Measurements from ENCODE around the gene MCM8. TPM values are rescaled to one million over a fixed set of nuclear protein-coding genes. Genes with fewer than 3 reads are reported as not detected.

The MCM8 gene
- total RNA-seq, 1 donor from 2014 or later: 2.5 TPM

DNA sequence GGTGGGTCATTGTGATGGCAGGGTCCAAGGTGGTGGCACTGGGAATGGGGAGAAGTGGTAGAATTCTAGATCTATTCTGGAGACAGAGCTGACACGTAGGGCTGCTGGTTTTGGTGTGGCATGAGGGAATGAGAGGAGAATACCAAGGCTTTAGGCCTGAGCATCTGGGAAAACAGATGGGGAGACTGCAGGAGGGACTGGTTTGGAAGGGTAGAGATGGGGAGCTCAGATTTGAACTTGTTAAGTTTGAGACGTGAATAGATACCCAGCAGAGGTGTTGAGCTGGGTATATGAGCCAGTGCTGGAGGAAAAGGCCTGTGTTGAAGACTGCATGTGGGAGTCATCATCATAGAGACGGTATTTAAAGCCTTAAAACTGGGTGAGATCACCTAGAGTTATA is 17.7 kb upstream of the MCM8 start:
- TF ChIP-seq POLR2AphosphoS5 (IDR thresholded peaks at IDR 0.05; ENCODE audit: insufficient read depth in 1 of 2, low read depth in 1 of 2): no peak
- TF ChIP-seq CTCF (IDR thresholded peaks at IDR 0.05): no peak
- no peak for TF ChIP-seq POLR2A (IDR thresholded peaks at IDR 0.05)
- H3K27me3 ChIP-seq: no peaks in the 10 kb centered on the region
- no peaks in the 10 kb centered on the region for H3K4me1 ChIP-seq
- H3K9me3 ChIP-seq: no peaks in the 10 kb centered on the region
- no peak overlapping the region for H3K27ac ChIP-seq
- DNase-seq (ENCODE audit: extremely low spot score in 2 of 2): no peak
- H3K4me3 ChIP-seq: no peak overlapping the region
- no peaks in the 10 kb centered on the region for H3K36me3 ChIP-seq
- intact Hi-C loops (cut with DNase I): no loop called here

- Histone ChIP-seq H3K4me3 (no peak overlapping the region), H3K27me3 (no peaks in the 10 kb centered on the region), H3K9me3 (no peaks in the 10 kb centered on the region), H3K36me3 (peaks cover 0 to 9% of the 10 kb centered on the region in 2 donors), H3K27ac (no peak overlapping the region), H3K4me1 (no peaks in the 10 kb centered on the region)
- no peak for DNase-seq (ENCODE audit: extremely low spot score in 2 of 2)
- intact Hi-C loops (cut with DNase I): no loop called here
- TF ChIP-seq POLR2A (IDR thresholded peaks at IDR 0.05): no peak
- no peak for TF ChIP-seq POLR2AphosphoS5 (IDR thresholded peaks at IDR 0.05; ENCODE audit: insufficient read depth in 1 of 2, low read depth in 1 of 2)
- TF ChIP-seq CTCF (IDR thresholded peaks at IDR 0.05): no peak
Measured at GRCh38 chr20:5933802-5934436, 16.5 kb upstream of the MCM8 start.

DNA sequence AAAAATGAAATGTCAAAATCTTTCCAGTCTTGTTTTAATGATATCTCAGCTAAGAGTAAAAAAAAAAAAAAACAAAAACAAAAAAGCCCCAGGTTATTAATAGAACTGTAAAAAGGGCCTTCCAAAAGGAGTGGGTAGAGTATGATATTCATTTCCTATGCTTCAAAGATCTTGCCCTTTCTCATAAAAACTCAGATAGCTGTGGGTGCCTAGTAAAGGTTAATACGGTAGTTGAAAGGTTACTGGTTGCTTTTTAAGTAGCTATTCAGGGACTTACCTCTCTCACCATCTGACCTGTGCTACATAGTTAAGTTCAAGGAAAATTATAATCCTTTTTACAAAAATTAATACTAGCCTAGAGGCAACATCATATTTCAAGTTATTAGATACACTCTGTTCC is 15.1 kb upstream of the MCM8 start:
- H3K9me3 ChIP-seq: no peaks in the 10 kb centered on the region
- H3K4me1 ChIP-seq: no peaks in the 10 kb centered on the region
- TF ChIP-seq POLR2AphosphoS5 (IDR thresholded peaks at IDR 0.05; ENCODE audit: insufficient read depth in 1 of 2, low read depth in 1 of 2) (no peak), CTCF (IDR thresholded peaks at IDR 0.05) (no peak), POLR2A (IDR thresholded peaks at IDR 0.05) (no peak)
- intact Hi-C loops (cut with DNase I): no loop called here
- H3K27ac ChIP-seq: no peak overlapping the region
- H3K4me3 ChIP-seq: no peak overlapping the region
- peaks cover 0 to 24% of the 10 kb centered on the region in 2 donors for H3K36me3 ChIP-seq
- no peak for DNase-seq (ENCODE audit: extremely low spot score in 2 of 2)
- no peaks in the 10 kb centered on the region for H3K27me3 ChIP-seq

DNA sequence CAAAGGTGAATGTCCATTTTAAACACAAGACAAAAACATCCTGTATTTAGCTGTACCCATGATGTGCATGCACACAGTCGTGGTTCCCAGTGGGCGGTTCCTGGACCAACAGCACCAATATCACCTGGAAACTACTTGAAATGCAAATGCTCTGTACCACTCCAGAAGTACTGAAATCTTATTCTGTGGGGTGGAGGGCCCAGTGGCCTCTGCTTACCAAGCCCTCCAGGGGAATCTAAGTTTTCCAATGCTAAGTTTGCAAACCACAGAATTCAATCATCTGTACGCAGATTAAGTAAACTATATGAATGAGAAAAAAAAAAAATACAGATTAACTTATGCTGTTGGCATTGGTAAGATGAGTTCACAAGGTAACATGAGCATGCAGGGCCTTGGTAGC is 14.2 kb upstream of the MCM8 start:
- intact Hi-C loops (cut with DNase I): no loop called here
- no peaks in the 10 kb centered on the region for H3K9me3 ChIP-seq
- TF ChIP-seq POLR2AphosphoS5 (IDR thresholded peaks at IDR 0.05; ENCODE audit: insufficient read depth in 1 of 2, low read depth in 1 of 2): no peak
- TF ChIP-seq CTCF (IDR thresholded peaks at IDR 0.05): no peak
- TF ChIP-seq POLR2A (IDR thresholded peaks at IDR 0.05): no peak

GRCh38 chr20:5938456-5939029 is 11.9 kb upstream of the MCM8 start:
- Histone ChIP-seq H3K4me1 (no peaks in the 10 kb centered on the region), H3K4me3 (no peak overlapping the region), H3K27me3 (no peaks in the 10 kb centered on the region), H3K27ac (no peak overlapping the region), H3K36me3 (peaks cover 0 to 56% of the 10 kb centered on the region in 2 donors), H3K9me3 (no peaks in the 10 kb centered on the region)
- no peak for TF ChIP-seq CTCF (IDR thresholded peaks at IDR 0.05)
- TF ChIP-seq POLR2A (IDR thresholded peaks at IDR 0.05): no peak
- TF ChIP-seq POLR2AphosphoS5 (IDR thresholded peaks at IDR 0.05; ENCODE audit: insufficient read depth in 1 of 2, low read depth in 1 of 2): no peak
- no peak for DNase-seq (ENCODE audit: extremely low spot score in 2 of 2)
- intact Hi-C loops (cut with DNase I): no loop called here

More for the DNA sequence above, 14.2 kb upstream of the MCM8 start:
- Histone ChIP-seq H3K27me3 (no peaks in the 10 kb centered on the region), H3K27ac (no peak overlapping the region), H3K4me3 (no peak overlapping the region), H3K36me3 (peaks cover 0 to 33% of the 10 kb centered on the region in 2 donors), H3K4me1 (no peaks in the 10 kb centered on the region)
- DNase-seq (ENCODE audit: extremely low spot score in 2 of 2): no peak

Data from vagina (tissue), 2 donors.